Endometrial microvascular endothelial cells (primary cell): Measurements from ENCODE around the gene TINAGL1. TPM values are rescaled to one million over a fixed set of nuclear protein-coding genes. Genes with fewer than 3 reads are reported as not detected.

Experiments used
- in situ Hi-C: cut with HindIII; loops from 2 replicates; pipeline ENCODE4 v1.10.0; 2017; ENCODE audit warnings: low sequenced_read_pairs, low pct_unique_long_range_greater_than_20kb; ENCODE audit errors: inconsistent ontology term
- total RNA-seq: library from RNA; depleted of rRNA; stranded (reverse); fragments of >200 nt; gene quantifications from one replicate; pipeline ENCODE4 v1.2.3, GENCODE V29; 2015; ENCODE audit errors: inconsistent ontology term

Gene TINAGL1
- total RNA-seq, 1 donor from 2014 or later, result 986 TPM

- in situ Hi-C loops, result no loop called here
Measured at GRCh38 chr1:31595836-31596736, 19.8 kb downstream of the TINAGL1 start.

DNA sequence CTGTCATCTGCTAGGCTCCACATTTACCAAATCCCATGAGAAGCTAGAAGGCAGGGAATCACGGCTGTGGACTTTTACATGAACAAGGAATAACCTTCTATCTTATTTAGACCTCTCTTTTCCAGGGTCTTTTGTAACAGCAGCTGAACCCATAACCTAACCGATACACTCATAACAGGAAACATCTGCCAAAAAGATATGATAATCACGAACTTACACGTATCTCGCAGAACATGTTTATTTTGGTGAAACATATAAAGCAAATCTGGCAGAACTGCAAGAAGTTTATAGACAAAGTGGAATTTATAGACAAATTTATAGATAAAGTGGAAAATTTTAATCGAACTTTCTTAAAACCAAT, 20.4 kb downstream of the TINAGL1 start:
- in situ Hi-C loops, result no loop called here

- in situ Hi-C loops, result no loop called here
Measured at GRCh38 chr1:31598980-31599379, 22.7 kb downstream of the TINAGL1 start.

- in situ Hi-C loops, result no loop called here
Measured at GRCh38 chr1:31600641-31601040, 24.3 kb downstream of the TINAGL1 start.

GRCh38 chr1:31602081-31602480, 25.8 kb downstream of the TINAGL1 start:
- in situ Hi-C loops, result no loop called here

GRCh38 chr1:31605908-31606427, 29.7 kb downstream of the TINAGL1 start:
- in situ Hi-C loops, result no loop called here

- in situ Hi-C loops, result no loop called here
Measured at GRCh38 chr1:31607360-31607759, 31.0 kb downstream of the TINAGL1 start.

DNA sequence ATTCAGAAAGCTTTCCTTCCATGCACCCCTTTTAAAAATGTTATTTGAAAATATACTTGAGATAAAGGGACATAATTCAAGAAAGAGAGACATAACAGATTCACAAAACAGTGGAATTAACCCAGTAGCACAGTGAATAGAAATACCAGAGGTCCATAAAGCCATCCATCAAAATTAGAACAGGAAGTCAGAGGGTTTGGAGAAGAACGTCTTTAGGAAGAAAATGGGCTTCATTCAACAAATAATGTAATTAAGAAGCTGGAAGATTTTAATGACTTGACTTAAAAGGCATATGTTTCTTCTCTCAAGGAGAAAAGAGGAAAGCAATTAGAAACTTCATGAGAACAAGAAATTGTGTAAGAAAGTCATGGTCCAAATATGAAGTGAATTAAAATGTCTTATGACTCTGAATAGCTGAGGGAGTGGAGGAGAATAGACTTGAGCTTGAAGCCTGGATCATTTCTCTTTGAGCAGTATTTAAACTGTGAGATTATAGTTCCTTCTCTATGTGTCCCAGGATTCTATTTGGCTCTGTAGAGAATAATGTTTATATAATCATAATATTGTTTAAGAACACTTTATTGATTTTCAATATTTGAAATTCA, 33.3 kb downstream of the TINAGL1 start:
- in situ Hi-C loops, result no loop called here

- in situ Hi-C loops, result no loop called here
Measured at GRCh38 chr1:31614414-31615005, 38.2 kb downstream of the TINAGL1 start.

GRCh38 chr1:31615414-31615813, 39.1 kb downstream of the TINAGL1 start:
- in situ Hi-C loops, result no loop called here

DNA sequence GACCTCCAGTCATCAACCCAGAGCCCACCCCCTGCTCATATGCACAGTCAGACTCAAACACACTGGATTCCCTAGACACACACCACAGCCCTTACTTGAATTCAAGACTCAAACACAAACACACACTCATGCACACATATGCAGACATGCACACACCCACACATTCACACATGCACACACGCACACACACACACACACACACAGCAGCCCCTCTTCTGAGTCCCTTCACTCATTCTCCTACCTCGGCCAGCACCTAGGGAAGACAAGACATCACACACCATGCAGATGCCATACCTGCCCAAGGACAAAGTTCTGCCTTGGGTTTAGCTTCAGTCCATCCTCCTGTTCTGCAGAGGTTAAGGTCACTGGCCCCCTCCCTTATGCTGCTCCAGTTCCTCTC, 39.6 kb downstream of the TINAGL1 start:
- in situ Hi-C loops, result no loop called here

GRCh38 chr1:31617218-31617915, 41.1 kb downstream of the TINAGL1 start, which contains the start of gene HCRTR1:
Gene HCRTR1, plus strand, starts transcription at chr1:31617689. Its CDS starts 1,504 bp downstream, at chr1:31619193.
- in situ Hi-C loops, result no loop called here

DNA sequence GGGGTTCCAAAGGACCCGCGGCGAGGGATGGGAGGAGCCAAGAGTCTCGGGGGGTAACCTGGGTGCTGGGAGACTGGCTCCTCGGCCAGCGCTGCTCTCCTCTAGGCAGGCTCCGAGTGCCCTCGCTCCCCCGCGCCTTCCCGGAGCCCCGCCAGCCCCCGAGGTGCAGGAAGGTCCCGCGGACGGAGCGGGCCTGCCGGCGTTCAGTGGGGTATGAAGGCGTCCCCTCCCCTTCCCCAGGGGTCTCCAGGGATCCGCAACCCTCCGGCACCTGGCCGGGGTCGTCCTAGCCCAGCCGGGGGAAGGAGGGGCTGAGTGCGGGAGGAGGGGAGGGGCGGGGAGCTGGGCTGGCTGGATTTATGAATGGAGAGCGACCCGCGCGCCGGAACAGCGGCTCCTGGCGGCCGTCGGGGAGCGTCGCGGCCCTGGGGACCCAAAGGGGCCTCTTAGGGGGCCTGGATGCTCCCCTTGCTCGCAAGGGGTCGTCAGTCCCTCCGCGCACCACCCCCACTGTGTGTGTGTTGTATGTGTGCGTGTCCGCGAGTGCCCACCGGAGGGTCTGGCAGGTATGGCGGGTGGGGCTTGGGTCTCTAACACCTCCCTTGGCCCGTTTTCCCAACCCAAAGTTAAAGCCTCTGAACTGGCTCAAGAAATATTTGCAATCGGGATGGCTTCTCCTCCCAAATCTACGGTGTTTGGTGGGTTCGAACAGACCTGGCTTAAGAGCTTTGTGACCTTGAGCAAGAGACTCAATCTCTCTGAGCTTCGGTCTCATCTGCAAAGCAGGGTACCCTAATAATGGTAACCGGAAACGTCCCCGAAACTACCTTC, 41.8 kb downstream of the TINAGL1 start:
- in situ Hi-C loops, result no loop called here

- in situ Hi-C loops, result no loop called here
Measured at GRCh38 chr1:31618916-31619846, 42.9 kb downstream of the TINAGL1 start.

GRCh38 chr1:31620631-31621497, 44.5 kb downstream of the TINAGL1 start:
- in situ Hi-C loops, result no loop called here

DNA sequence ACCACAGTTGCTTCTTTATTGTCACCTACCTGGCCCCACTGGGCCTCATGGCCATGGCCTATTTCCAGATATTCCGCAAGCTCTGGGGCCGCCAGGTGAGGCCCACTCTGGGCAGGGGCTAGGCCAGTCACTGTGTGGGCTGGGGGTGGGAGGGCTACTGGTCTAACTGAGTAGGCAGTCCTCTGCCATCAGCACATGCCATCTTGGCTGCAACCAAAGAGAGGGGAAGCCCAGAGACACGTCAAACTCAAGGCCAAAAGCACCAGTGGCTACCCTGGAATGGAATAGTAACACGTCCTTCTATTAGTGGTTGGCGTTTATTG, 45.1 kb downstream of the TINAGL1 start:
- in situ Hi-C loops, result no loop called here
